Activated CD4-positive, alpha-beta T cell treated with anti-CD3 and anti-CD28 coated beads, Interleukin-2, amount 50 U/mL, for 1 hour (primary cell): ENCODE data around the gene SEMA5A.

Experiments
- DNase-seq: peaks from one replicate; pipeline ENCODE4 v3.0.0-alpha.2; 2020

Gene SEMA5A

DNA sequence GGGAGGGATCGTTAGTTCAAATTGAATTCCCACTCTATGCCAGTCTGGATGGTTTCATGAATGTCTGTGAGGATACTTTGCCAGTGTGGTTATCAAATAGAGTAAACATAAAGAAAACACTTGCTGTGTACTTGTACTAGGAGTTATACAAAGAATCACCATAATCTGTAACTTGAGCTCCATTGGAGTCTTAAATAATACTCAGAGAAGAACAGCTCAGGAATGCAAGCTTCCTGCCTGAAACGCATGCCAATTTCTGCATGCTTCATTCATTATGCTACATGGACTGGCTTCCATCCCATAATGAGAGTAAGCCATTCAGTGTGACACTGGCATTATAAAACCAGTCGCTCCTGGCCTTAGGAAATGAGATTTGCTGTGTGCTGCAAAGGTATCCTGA lies 351.4 kb downstream of the SEMA5A start:
- DNase-seq: no peak

- no peak for DNase-seq
Observed at GRCh38 chr5:9192266-9192665, 353.6 kb downstream of the SEMA5A start.

DNA sequence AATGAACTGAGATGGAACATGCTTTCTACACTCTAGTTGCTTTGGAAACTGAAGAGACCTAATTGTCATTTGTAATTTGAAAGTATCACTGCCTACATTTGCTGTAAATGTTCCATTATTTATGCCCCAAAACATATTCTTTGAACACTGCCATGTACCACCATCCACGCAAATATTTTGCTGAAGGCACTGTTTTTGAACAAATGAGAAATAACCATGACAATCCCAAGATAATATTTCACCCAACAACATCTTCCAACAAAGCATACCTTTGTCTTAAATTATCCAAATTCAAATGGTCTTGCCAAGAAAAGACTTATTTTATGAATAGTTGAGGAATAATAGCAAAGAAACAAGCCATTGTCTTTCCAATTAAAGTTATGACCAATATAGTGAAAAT lies 356.2 kb downstream of the SEMA5A start:
- DNase-seq: no peak

DNA sequence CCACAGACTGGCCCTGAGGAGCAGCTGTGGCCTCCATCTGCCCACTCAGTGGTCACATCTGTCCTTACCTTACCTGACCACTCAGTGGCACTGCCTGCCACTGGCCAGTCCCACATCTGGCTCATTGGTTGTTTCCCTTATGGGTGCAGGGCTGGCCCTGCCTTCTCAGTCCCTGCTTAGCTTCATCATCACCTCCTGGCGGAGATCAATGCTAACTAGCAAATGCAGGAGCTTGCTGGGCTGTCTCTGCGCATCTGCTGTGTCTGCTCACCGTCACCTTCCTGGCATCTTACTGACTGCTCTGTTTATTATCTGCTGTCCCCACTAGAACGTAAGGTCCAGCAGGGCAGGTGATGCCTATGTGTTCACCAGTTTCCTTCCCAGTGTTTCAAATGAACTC lies 356.9 kb downstream of the SEMA5A start:
- DNase-seq: no peak

GRCh38 chr5:9188131-9188530 lies 357.7 kb downstream of the SEMA5A start:
- no peak for DNase-seq

DNA sequence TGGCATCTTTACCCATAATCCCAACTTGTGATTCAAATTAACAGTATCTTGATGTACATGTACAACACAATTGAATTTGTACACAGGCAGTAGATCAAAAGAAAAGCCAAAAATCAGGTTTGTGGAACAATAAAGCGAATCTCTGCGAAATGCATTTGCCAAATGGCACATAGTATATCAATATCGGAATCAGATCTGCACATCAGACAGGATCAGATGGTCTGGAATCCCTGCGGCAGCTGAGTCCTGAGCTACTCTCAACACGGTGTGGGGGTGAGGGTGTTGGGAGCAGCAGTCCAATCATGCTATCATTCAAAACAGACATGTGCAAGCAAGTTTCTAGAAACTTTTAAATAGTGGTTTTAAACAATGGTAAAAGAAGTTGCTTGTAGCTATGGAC lies 358.3 kb downstream of the SEMA5A start:
- DNase-seq: no peak

DNA sequence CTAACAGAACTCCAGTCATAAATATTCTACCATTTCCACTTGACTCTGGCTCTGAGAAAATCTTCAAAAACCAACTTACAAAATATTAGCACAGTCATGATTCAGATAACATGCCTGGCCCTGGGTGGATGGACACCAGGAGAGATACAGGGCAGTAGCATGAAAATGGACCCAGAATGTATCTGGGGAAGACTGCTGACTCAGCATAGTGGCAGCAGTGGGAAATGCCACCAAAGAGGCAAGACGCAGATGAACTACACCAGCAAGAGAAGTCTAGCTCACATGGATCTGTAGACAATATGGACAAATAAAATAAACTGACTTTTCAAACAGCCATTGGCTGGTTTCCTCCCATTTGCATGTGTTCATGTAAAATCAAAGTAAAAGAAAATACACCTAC lies 359.8 kb downstream of the SEMA5A start:
- DNase-seq: no peak

- no peak for DNase-seq
Observed at GRCh38 chr5:9183992-9184391, 361.9 kb downstream of the SEMA5A start.

DNA sequence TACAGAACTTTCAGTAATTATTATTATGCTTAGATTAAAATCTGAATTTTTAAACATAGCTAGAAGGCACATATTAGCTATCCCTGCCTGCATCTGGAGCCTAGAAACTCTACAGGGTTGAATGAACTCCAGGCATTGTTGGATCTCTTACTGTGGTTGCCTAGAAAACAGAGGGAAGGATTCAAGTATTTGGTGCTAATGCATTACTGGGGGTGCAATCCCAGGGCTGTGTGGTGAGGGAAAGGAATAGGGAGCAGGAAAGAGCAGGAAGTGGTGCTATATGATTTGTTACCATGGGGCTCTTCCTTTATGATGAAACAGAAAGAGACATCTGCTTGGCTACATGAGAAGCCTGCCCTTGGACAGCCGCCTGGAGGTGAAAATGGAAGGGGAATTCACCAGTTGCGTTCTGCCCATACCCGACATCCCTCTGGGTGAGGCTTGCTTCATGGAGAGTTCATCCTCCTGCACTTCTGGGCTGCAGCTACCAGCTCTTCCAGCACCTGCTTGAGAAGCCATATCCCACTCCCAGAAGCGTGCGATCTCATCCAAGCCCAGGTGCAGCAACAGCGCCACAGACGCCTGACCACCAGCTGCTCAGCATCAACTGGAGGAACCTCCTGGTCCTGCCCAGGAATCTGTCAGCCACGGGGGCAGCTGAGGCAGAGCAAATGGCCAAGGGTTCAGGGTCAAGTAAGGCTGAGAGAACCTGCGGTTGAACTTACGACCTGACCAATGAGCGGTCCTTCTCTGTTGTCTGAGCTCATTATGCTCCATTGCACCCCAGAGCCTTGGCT lies 362.8 kb downstream of the SEMA5A start:
- no peak for DNase-seq

- no peak for DNase-seq
Observed at GRCh38 chr5:9176641-9177040, 369.2 kb downstream of the SEMA5A start.

DNA sequence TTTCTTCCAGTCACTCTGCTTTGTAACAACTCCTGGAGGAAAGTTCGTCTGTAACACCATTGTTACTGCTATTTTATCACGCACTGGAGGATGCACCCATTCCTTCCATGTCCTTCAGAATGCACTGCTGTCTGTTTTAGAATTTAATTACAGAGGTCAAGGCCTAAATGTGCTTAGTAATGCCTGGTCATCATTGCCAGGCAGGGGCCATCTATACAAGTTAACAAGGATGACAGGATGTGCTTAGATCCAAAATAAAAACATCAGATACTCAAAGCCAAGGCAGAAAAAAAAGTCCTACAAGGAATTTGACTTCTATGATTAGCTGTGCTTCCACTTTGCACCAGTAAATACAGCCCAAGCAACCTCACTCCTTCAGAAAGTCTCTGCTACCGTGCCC lies 371.4 kb downstream of the SEMA5A start:
- DNase-seq: no peak

DNA sequence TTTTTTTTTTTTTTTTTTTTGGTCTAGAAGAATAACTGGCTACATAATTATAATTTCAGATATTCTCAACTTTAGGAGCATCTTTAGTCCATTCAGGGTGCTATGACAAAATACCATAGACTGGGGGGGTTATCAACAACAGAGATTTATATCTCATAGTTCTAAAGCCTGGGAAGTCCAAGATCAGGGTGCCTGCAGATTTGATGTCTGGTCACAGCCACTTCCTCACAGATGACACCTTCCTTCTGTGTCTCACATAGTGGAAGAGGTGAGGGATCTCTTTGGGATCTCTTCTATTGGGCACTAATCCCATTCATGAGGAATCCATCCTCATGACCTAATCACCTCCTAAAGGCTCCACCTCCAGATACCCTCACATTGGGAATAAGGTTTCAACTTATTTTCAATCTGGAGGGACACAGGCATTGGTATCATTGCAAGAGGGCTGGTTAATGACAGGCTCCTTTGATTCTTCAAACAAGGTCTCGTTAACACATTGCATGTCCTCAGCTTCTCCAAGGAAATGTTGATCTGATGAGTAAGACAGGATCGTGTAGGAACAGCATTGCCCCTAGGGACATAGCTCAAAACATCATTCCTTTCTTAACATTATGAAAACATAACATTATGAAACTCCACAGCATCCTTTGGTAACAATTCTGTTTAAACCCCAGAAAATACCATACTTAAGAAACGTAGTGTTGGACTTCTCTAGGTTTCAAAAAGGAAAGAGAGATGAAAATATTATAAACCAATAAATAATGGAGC lies 372.4 kb downstream of the SEMA5A start:
- no peak for DNase-seq

DNA sequence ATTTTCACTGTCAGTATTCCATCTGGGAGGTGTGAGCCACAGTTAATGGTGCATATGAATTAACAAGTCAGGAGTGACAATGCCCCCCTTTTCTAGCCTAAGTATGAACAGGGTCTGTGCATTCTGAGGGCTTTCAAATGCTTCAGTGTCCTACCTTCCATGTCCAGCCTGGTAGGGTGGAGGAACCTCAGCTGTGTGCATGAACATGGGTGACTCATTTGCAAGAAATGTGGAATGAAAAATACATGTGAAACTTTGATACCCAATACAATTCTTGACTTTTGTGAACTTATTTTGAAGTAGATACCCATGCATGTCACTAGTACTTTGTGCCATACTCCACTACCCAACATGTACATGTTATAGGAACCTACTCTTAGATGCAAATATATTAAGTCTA lies 375.8 kb downstream of the SEMA5A start:
- no peak for DNase-seq

- no peak for DNase-seq
Observed at GRCh38 chr5:9169557-9169902, 376.3 kb downstream of the SEMA5A start.

DNA sequence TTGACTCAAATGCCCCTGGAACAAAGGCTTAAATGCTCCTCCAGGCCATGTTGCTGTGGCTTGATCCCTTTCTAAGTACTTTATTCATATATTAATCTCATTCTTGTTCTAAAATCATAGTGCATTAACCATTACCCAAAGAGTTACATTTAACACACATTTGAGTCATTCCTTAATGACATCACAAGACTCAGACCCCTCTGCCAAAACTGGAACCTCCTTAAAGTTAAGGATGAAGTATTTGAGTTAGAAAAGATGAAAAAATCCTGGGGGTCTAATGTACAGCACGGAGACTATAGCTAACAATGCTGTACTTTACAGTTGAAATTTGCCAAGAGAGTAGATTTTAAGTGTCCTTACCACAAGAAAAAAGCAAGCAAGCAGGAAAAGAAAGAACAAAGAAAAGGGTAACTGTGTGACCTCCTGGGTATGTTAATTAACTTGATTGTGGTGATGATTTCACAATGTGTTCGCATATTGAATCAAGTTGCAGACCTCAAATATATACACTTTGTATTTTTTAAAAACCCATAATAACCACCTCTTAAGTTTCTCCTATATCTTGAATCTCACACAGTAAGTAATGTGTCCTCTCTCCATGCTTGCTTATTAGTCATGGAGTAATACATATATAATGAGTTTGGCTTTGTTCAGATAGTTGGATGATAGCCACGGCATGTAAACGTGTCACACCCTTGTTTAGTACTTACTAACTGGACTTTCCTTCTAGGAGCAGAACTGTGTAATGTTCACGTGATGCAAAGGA lies 376.9 kb downstream of the SEMA5A start:
- DNase-seq: no peak

DNA sequence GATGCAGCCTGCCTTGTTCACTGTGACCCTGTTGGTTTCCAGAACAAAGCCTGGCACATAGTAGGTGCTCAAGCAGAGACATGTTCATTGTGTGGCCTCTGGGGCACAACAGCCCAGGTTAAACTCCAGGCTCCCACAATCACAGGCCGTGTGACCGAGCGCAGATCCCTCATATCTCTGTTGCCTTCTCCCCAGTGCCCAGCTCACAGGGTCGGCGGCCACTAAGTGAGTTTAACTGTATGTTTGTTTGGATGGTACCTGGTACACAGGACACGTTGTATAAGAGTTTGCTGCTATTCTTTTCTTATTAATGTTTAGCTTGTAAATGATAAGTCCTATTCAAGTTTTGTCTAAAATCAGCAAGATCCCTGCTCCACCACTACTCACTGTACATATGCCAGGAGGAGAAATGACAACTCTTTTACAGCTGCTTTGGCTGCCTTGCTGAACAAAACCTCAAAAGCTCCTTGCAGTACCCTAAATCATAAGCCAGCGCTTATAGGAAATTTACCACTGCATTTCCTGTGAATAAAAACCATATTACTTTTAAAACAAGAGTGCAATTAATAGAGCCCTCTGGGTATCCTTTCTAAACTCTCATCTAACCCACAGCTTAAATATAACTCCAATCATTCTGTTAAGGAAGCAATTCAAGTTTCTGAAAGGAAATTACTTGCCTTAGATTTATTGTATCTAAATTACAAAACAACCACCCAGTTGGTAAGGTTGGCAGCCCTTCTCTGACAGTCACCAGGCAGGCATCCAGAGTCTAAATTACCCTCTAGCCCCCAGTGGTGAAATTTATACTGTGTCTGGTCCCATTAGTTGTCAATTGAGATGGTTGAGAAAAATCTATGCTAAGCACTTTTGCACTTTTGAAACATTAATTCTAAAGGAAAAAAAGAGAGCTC lies 379.4 kb downstream of the SEMA5A start:
- no peak for DNase-seq

- DNase-seq: no peak
Observed at GRCh38 chr5:9165546-9165945, 380.3 kb downstream of the SEMA5A start.

DNA sequence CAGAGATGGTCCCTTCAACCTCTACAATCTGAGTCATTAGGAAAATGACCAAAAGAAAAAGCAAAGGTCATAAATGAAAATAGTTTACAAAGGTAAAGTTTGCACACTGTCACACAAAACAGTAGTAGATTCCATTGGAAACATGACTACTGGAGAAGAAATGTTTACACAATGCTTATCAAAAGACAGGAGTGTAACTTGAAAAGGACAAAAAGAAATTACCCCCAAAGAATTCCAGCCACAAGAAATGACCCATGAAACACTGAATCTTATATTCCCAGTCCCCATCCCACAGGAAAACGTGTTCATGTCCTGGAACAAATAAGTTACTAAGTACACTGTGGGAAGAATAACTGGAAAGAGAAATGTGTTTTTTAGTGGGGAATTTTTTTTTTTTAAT lies 385.1 kb downstream of the SEMA5A start:
- no peak for DNase-seq

DNA sequence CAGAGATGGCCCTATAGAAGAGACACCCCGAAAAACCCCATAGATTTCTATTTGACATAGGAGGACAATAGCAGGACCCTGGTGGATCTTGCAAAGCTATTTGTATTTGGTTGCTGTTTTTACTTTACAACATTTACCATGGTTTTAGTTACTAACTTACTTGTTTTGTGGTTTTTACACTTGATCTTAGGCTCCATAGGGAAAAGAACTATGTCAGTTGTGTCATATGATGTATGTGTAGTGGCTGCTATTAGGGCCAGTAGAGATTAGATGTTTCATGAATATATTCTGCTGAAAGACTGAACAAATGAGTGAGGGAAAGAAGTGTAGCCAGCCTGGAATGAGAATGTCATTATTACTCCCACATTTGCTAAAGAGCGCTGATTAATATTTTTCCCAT lies 388.1 kb downstream of the SEMA5A start:
- DNase-seq: no peak

DNA sequence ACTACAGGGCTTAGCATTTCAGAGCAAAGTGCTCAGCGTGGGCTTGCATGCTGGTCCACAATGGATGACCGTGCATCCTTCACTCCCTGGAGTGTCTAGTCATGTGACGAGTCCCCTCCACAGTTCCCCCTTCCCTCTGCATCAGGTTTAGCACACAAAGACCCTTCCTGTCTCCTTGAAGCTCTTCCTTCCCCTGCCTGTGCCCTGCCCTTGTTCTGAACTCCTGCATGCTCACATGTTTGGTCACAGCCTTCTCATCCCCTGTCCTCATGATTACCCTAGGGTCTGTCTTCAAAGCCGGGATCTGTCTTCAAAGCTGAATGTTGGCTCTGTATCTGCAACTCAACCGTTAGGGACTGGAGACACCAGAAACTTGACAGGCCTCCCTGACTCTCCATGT lies 388.9 kb downstream of the SEMA5A start:
- no peak for DNase-seq

GRCh38 chr5:9156282-9156681 lies 389.6 kb downstream of the SEMA5A start:
- DNase-seq: no peak

DNA sequence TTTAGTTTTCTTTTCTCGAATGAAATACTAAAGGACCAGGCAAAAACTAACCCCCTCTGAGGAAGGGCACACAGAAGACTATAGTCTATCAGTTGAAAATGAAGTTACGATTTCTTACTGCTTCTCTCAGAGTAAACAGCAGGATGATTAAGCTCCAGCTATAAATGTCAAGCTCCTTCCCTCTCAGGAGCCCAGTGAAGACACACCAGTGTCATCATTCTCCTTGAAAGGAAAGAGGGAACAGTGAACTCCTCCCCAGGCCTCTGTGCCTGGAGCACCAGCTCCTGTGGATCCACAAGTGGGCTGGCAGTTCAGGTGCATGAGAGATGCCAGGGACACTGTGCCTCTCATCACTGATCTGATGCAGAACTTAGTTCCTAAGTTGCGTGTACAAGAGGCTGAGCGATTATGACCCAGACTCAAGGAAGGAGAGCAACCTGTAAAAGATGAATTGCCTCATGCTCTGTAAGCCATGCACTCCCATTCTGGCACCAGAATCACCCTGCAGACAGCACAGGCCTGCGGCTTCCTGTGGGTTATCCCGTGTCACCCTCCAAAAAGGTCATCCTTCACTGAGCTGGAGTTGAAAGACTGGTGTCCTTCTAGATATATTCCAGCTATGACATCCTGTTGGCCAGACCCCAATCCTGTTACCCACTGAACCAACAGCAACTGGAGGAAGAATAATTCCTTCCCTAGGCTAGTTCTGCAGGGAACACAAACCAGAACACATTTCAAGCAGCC lies 394.0 kb downstream of the SEMA5A start:
- DNase-seq: no peak
